ENCODE results near the gene IDI2.

The IDI2 gene

GRCh38 chr10:1007583-1007982, 18.1 kb downstream of the IDI2 start:
- DNase-seq (ENCODE audit: low read depth, low spot score), result no peak

DNA sequence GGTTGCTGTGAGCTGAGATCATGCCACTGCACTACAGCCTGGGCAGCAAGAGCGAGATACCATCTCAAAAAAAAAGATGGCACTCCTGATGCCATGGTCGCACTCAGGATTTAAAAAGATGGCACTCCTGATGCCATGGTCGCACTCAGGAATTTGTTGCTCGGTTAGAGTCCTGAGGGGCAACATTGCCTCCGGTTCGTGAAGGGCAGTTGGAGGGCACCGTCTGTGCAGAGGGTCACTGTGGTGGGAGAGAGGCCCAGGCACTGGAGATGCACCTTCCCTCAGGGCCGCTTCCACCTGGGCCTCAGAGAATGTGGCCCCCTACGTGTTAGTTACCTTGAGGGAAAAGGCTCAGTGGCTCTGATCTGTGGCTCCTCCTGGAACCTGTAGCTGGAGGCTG, 19.1 kb downstream of the IDI2 start:
- DNase-seq (ENCODE audit: low read depth, low spot score), result no peak

- DNase-seq (ENCODE audit: low read depth, low spot score), result no peak
These were observed 21.6 kb downstream of the IDI2 start for GRCh38 chr10:1003884-1004670.

GRCh38 chr10:1002425-1003006, 23.1 kb downstream of the IDI2 start:
- DNase-seq (ENCODE audit: low read depth, low spot score), result no peak

GRCh38 chr10:997266-998022, 28.2 kb downstream of the IDI2 start:
- DNase-seq (ENCODE audit: low read depth, low spot score), result no peak

- DNase-seq (ENCODE audit: low read depth, low spot score), result no peak
These were observed 29.6 kb downstream of the IDI2 start for GRCh38 chr10:996031-996430.

DNA sequence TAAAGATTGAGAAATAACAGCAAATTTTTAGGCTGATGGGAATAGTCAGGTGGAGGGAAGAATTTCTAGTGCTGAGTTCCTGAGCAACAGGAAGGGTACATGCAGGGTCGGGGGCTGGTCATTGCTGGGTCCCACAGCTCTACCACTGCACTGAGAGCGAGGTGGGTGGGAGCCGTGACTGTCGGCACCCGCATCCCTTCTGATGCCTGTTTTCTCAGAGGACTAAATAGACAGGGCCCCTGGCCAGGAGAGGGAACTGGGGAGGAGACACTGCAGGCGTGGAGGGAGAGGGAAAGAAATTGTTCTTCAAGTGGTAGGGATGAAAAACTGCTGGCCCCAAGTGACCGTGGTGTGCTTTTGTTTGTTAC, 30.1 kb downstream of the IDI2 start:
- DNase-seq (ENCODE audit: low read depth, low spot score), result no peak

GRCh38 chr10:994836-995558, 30.7 kb downstream of the IDI2 start:
- no peak for DNase-seq (ENCODE audit: low read depth, low spot score)

DNA sequence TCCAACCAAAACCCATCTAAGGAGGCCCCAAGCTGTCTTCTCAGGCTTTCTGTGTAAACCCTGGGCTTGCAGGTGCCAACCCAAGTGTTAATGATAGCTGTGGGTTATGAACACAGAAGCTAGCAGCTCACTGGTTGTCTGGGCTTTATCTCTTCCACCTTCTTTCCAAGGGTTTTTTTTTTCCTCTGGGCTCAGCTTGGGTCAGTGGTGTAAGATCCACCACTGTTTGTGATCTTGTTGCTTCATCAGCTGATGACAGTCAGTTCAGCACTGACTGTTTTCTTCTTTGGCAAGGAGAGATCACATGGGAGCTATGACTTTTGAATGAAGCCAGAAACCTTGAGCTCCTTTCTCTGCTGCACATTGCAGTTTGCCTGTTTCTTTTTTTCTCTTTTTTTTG, 32.8 kb downstream of the IDI2 start:
- no peak for DNase-seq (ENCODE audit: low read depth, low spot score)

DNA sequence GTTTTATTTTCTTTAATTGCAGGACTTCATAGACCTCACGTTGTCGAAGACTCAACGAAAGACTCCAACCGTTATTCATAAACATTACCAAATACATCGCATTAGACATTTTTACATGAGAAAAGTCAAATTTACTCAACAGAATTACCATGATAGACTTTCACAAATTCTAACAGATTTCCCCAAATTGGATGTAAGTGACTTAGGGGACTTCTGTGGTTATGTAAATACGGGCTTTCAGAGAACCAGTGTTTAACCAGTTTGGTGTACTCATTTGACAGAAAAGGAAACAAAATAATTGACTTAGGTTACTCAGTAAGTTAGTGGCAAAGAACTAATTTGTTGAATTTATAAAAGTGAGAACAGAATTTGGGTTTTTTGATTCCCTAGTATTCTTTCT, 33.2 kb downstream of the IDI2 start:
- no peak for DNase-seq (ENCODE audit: low read depth, low spot score)

DNA sequence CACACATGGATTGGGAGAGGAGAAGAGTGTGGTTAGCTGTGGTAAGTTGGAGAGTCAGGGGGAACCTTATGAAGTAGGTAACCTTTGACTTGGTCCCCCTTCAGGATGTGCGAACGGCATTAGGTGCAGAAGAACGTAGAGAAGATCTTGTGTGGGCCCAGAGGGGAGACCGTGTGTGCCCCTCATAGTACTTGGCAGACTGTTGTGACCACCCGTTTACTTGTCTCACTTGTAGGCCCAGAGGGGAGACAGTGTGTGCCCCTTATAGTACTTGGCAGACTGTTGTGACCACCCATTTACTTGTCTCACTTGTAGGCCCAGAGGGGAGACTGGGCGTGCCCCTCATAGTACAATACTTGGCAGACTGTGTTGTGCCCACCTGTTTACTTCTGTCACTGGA, 34.9 kb downstream of the IDI2 start:
- DNase-seq (ENCODE audit: low read depth, low spot score), result no peak

- no peak for DNase-seq (ENCODE audit: low read depth, low spot score)
These were observed 36.8 kb downstream of the IDI2 start for GRCh38 chr10:988667-989545.

- peak; percentile 84 for DNase-seq (ENCODE audit: low read depth, low spot score)
These were observed 37.6 kb downstream of the IDI2 start, which contains the start of gene GTPBP4 for GRCh38 chr10:987870-988666. Gene GTPBP4, plus strand, starts transcription at chr10:988434. Its CDS starts 46 bp downstream, at chr10:988480.

DNA sequence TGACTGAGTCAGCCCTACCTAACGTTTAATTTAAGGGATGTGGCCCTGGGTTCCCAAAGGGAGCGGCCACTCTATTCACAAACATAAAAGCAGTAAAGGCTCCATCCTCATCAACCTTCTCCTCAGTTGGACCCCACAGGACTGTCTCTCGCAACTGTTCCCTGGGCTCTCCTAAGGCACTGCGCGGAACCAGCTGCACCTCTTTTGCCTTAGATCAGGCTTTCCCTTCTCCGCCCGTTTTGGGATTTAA, 38.1 kb downstream of the IDI2 start:
- no peak for DNase-seq (ENCODE audit: low read depth, low spot score)

DNA sequence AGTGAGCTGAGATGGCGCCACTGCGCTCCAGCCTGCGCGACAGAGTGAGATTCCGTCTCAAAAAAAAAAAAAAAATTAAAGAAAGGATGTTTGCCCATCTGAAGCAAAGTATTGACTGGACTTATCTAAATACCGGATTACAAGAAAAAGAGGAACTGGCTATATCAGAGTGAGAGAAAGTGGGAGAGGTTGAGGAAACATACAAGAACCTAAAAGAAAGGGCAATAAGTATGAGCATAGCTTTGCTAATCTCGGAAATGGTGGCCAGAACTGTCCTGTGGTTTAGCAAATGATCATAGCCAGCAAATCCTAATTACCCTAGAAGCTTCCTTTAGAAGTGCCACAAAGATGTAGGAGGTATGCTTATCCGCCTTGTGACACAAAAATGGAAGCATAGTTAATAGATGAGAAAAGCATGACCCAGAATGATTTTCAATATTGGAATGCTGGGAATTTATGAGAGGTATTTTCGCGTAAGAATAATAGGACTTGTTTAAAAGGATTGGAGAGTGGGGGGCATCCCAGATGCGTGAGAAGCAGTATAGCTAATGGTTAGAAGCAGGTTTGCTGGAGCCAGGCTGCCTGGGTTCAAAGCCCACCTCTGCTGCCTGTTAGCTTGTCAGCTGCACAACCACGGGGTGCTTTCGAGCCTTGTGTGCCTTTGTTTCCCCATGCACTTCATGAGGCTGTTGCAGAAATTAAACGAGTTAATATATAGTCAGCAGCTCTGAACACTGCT, 38.6 kb downstream of the IDI2 start:
- DNase-seq (ENCODE audit: low read depth, low spot score), result no peak

- DNase-seq (ENCODE audit: low read depth, low spot score), result no peak
These were observed 39.4 kb downstream of the IDI2 start for GRCh38 chr10:986137-986825.

DNA sequence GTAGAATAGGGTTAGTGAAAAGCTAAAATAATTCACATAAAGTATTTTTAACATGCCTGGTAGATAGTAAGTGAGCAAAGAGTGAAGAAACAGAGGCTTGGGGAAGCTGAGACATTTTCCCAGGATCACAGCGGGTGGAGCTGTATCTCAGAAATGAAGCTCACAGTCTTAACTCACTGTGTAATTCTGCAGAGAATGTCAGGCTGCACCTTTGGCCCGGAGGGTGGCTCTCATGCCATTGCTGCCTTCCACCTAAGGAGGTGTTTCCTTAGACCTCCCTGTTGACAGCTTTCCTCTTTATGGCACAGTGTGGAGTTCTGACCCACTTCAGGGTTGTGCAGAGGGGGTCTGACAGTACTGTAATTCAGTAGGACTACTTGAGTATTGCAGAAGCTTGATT, 40.3 kb downstream of the IDI2 start:
- no peak for DNase-seq (ENCODE audit: low read depth, low spot score)

DNA sequence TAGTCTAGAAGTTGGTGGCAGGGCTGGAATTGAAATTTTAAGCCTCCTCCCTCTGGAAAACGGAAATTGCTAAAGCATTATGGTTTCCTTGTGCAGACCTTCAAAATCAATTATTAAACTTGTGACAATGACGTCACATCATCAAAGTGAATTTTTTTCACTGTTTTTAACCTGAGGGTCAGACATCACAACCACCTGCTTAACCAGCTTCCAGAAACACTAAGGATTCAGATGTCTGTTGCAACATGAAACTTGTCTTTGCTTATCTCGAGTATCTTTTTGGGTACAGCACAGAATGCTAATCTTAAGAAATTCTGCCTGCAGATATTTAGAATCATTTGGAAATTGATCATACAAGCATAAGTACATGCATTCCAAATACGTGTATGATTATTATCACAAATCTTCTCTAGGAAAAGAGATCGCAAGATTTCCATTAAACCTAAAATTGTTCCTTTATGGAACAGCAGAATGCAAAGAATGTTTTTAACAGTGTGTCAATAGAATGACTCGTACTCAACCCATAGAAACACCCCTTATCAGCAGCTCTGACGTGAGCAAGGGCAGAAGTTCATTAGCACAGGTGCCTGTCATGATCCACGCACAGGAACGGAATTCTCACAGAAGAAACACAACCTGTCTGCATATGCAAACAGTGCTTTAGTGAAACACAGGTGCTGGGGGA, 41.5 kb downstream of the IDI2 start:
- no peak for DNase-seq (ENCODE audit: low read depth, low spot score)

DNA sequence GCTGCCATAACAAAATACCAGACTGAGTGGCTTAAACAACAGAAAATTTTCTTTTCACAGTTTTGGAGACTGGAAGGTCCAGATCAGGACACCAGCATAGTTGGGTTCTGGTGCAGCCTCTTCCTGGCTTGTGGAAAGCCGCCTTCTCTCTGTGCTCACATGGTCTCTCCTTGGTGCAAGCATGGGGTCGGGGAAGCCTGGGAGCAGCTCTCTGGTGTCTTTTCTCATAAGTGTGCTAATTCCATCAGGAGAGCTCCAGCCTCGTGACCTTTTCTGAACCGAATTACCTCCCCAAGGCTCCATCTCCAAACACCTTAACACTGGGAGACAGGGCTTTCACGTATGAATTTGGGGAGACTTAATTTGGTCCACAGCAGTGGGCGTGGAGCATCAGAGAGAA, 42.3 kb downstream of the IDI2 start:
- no peak for DNase-seq (ENCODE audit: low read depth, low spot score)
